ENCODE measurements around the gene TCF7L1.
"Not testable (repeated sequence)": the region's sequence is repeated elsewhere in the genome, so short reads cannot be mapped to it uniquely, and the experiment has no call there.

The TCF7L1 gene

GRCh38 chr2:85120363-85120762, 12.8 kb upstream of the TCF7L1 start:
- Histone ChIP-seq H3K27me3 (ENCODE audit: low read depth, low read length) (no peaks in the 10 kb centered on the region), H3K4me2 (ENCODE audit: low read length) (no peak overlapping the region), H3K9ac (ENCODE audit: low read length) (no peak overlapping the region), H3K4me3 (ENCODE audit: low read length) (no peak overlapping the region), H3K27ac (ENCODE audit: low read length) (no peak overlapping the region), H2AFZ (ENCODE audit: low read depth, low read length) (no peak overlapping the region), H3K9me3 (ENCODE audit: insufficient read depth, low read length) (no peaks in the 10 kb centered on the region), H3K36me3 (replicated peaks; ENCODE audit: low read depth, low read length) (no peaks in the 10 kb centered on the region), H4K20me1 (ENCODE audit: insufficient read depth, low read length) (no peaks in the 10 kb centered on the region), H3K4me1 (ENCODE audit: low read length) (peaks cover 17% of the 10 kb centered on the region), H3K79me2 (ENCODE audit: low read length) (no peaks in the 10 kb centered on the region)
- TF ChIP-seq CTCF (IDR thresholded peaks at IDR 0.05; ENCODE audit: low read depth, low read length), result no peak
- no peak for TF ChIP-seq EZH2phosphoT487 (IDR thresholded peaks at IDR 0.05; ENCODE audit: low read depth)

- not testable (repeated sequence) for H3K9ac ChIP-seq (ENCODE audit: low read length); H3K27ac ChIP-seq (ENCODE audit: low read length); H2AFZ ChIP-seq (ENCODE audit: low read depth, low read length); H4K20me1 ChIP-seq (ENCODE audit: insufficient read depth, low read length); H3K9me3 ChIP-seq (ENCODE audit: insufficient read depth, low read length); H3K36me3 ChIP-seq (replicated peaks; ENCODE audit: low read depth, low read length); H3K4me2 ChIP-seq (ENCODE audit: low read length); H3K27me3 ChIP-seq (ENCODE audit: low read depth, low read length); H3K4me3 ChIP-seq (ENCODE audit: low read length); H3K79me2 ChIP-seq (ENCODE audit: low read length)
- peaks cover 14% of the 10 kb centered on the region for H3K4me1 ChIP-seq (ENCODE audit: low read length)
Observed at GRCh38 chr2:85126462-85126861, 6.7 kb upstream of the TCF7L1 start.

- no peak overlapping the region for H3K4me3 ChIP-seq (ENCODE audit: low read length)
- H3K4me2 ChIP-seq (ENCODE audit: low read length), result no peak overlapping the region
- TF ChIP-seq CTCF (IDR thresholded peaks at IDR 0.05; ENCODE audit: low read depth, low read length) (no peak), EZH2phosphoT487 (IDR thresholded peaks at IDR 0.05; ENCODE audit: low read depth) (no peak)
- H3K4me1 ChIP-seq (ENCODE audit: low read length), result peaks cover 14% of the 10 kb centered on the region
- H2AFZ ChIP-seq (ENCODE audit: low read depth, low read length), result no peak overlapping the region
- H3K79me2 ChIP-seq (ENCODE audit: low read length), result no peaks in the 10 kb centered on the region
- no peaks in the 10 kb centered on the region for H4K20me1 ChIP-seq (ENCODE audit: insufficient read depth, low read length)
- no peak overlapping the region for H3K27ac ChIP-seq (ENCODE audit: low read length)
- H3K27me3 ChIP-seq (ENCODE audit: low read depth, low read length), result no peaks in the 10 kb centered on the region
- no peak overlapping the region for H3K9ac ChIP-seq (ENCODE audit: low read length)
- H3K36me3 ChIP-seq (replicated peaks; ENCODE audit: low read depth, low read length), result no peaks in the 10 kb centered on the region
- H3K9me3 ChIP-seq (ENCODE audit: insufficient read depth, low read length), result no peaks in the 10 kb centered on the region
Observed at GRCh38 chr2:85129861-85130260, 3.3 kb upstream of the TCF7L1 start.

- Histone ChIP-seq H3K36me3 (replicated peaks; ENCODE audit: low read depth, low read length) (no peaks in the 10 kb centered on the region), H3K9ac (ENCODE audit: low read length) (no peak overlapping the region), H3K79me2 (ENCODE audit: low read length) (no peaks in the 10 kb centered on the region), H2AFZ (ENCODE audit: low read depth, low read length) (no peak overlapping the region), H3K27me3 (ENCODE audit: low read depth, low read length) (no peaks in the 10 kb centered on the region), H3K4me1 (ENCODE audit: low read length) (peaks cover 9% of the 10 kb centered on the region), H3K4me3 (ENCODE audit: low read length) (no peak overlapping the region), H3K4me2 (ENCODE audit: low read length) (no peak overlapping the region), H3K27ac (ENCODE audit: low read length) (no peak overlapping the region), H3K9me3 (ENCODE audit: insufficient read depth, low read length) (no peaks in the 10 kb centered on the region), H4K20me1 (ENCODE audit: insufficient read depth, low read length) (no peaks in the 10 kb centered on the region)
- TF ChIP-seq EZH2phosphoT487 (IDR thresholded peaks at IDR 0.05; ENCODE audit: low read depth) (no peak), CTCF (IDR thresholded peaks at IDR 0.05; ENCODE audit: low read depth, low read length) (no peak)
Observed at GRCh38 chr2:85130407-85130806, 2.8 kb upstream of the TCF7L1 start.

- Histone ChIP-seq H4K20me1 (ENCODE audit: insufficient read depth, low read length) (no peaks in the 10 kb centered on the region), H3K9ac (ENCODE audit: low read length) (peak overlapping the region; percentile 26; the same call in 1 of the 2 replicates), H3K9me3 (ENCODE audit: insufficient read depth, low read length) (no peaks in the 10 kb centered on the region), H3K4me2 (ENCODE audit: low read length) (peak overlapping the region; percentile 64), H2AFZ (ENCODE audit: low read depth, low read length) (peak overlapping the region; percentile 41; the same call in 1 of the 2 replicates), H3K27ac (ENCODE audit: low read length) (no peak overlapping the region), H3K36me3 (replicated peaks; ENCODE audit: low read depth, low read length) (no peaks in the 10 kb centered on the region), H3K4me1 (ENCODE audit: low read length) (peaks cover 8% of the 10 kb centered on the region), H3K27me3 (ENCODE audit: low read depth, low read length) (no peaks in the 10 kb centered on the region), H3K4me3 (ENCODE audit: low read length) (peak overlapping the region; percentile 40), H3K79me2 (ENCODE audit: low read length) (no peaks in the 10 kb centered on the region)
- TF ChIP-seq CTCF (IDR thresholded peaks at IDR 0.05; ENCODE audit: low read depth, low read length), result peak; percentile 49
- no peak for TF ChIP-seq EZH2phosphoT487 (IDR thresholded peaks at IDR 0.05; ENCODE audit: low read depth)
Observed at GRCh38 chr2:85131116-85131515, 2.1 kb upstream of the TCF7L1 start.
